Kidney epithelial cell (primary cell): ENCODE data around the gene NFIC. TPM values are rescaled to one million over a fixed set of nuclear protein-coding genes. Genes with fewer than 3 reads are reported as not detected.

ENCODE experiments used
- DNase-seq: peaks from one replicate; pipeline ENCODE4 v3.0.0-alpha.2; 2010; ENCODE audit warnings: low read depth
- H3K27me3 ChIP-seq: 2 replicates; pipeline ENCODE4 v1.6.0; 2011; ENCODE audit warnings: low read length; ENCODE audit not compliant: control insufficient read depth, insufficient read depth
- H3K36me3 ChIP-seq: 2 replicates; pipeline ENCODE4 v1.5.1; 2011; ENCODE audit warnings: low read length; ENCODE audit not compliant: control insufficient read depth, insufficient read depth
- H3K4me3 ChIP-seq: 2 replicates; pipeline ENCODE4 v1.5.1; 2011; ENCODE audit warnings: low read depth, mild to moderate bottlenecking, control low read depth, low read length
- CTCF ChIP-seq: IDR thresholded peaks from 2 replicates; pipeline ENCODE4 v1.5.1; 2011; ENCODE audit warnings: mild to moderate bottlenecking, moderate library complexity, low read length, control low read depth, inconsistent platforms; ENCODE audit not compliant: insufficient read depth, poor library complexity, severe bottlenecking
- total RNA-seq: library from RNA; depleted of rRNA; stranded (reverse); fragments of >200 nt; gene quantifications from 2 replicates; pipeline ENCODE4 v1.2.3, GENCODE V29; 2015

NFIC gene
- 18.0 and 31.6 TPM in 2 replicates for total RNA-seq

- Histone ChIP-seq H3K27me3 (no peaks in the 10 kb centered on the region), H3K36me3 (no peaks in the 10 kb centered on the region), H3K4me3 (peak within 1 kb of the TSS; percentile 90)
- no peak for TF ChIP-seq CTCF
- DNase-seq: no peak
Observed at GRCh38 chr19:3365836-3366752, at the start of gene NFIC. Gene NFIC, plus strand, starts transcription at chr19:3366583. Its CDS starts 54 bp downstream, at chr19:3366637.

- no peak for DNase-seq
- Histone ChIP-seq H3K36me3 (no peaks in the 10 kb centered on the region), H3K27me3 (peaks cover 28% of the 10 kb centered on the region), H3K4me3 (no peak overlapping the region)
- no peak for TF ChIP-seq CTCF
Observed at GRCh38 chr19:3316659-3317207, 49.6 kb upstream of the NFIC start.

- peaks cover 14% of the 10 kb centered on the region for H3K27me3 ChIP-seq
- no peak for DNase-seq
- no peak for TF ChIP-seq CTCF
- no peak overlapping the region for H3K4me3 ChIP-seq
- H3K36me3 ChIP-seq: no peaks in the 10 kb centered on the region
Observed at GRCh38 chr19:3319643-3320353, 46.6 kb upstream of the NFIC start.

GRCh38 chr19:3320354-3320670 is 46.1 kb upstream of the NFIC start:
- DNase-seq: no peak

GRCh38 chr19:3320853-3321252 is 45.5 kb upstream of the NFIC start:
- TF ChIP-seq CTCF: no peak
- DNase-seq: no peak
- Histone ChIP-seq H3K4me3 (no peak overlapping the region), H3K36me3 (no peaks in the 10 kb centered on the region), H3K27me3 (peaks cover 9% of the 10 kb centered on the region)

More at GRCh38 chr19:3320354-3320670, 46.1 kb upstream of the NFIC start:
- TF ChIP-seq CTCF: no peak
- H3K36me3 ChIP-seq: no peaks in the 10 kb centered on the region
- peaks cover 9% of the 10 kb centered on the region for H3K27me3 ChIP-seq
- H3K4me3 ChIP-seq: no peak overlapping the region
